ENCODE data around the gene DIAPH1.

DIAPH1 gene

GRCh38 chr5:141618804-141619554 lies at the start of gene DIAPH1:
DIAPH1 (minus strand) TSS chr5:141619000; CDS start chr5:141618914, 86 bp downstream.
- peak; percentile 99 for DNase-seq

DNA sequence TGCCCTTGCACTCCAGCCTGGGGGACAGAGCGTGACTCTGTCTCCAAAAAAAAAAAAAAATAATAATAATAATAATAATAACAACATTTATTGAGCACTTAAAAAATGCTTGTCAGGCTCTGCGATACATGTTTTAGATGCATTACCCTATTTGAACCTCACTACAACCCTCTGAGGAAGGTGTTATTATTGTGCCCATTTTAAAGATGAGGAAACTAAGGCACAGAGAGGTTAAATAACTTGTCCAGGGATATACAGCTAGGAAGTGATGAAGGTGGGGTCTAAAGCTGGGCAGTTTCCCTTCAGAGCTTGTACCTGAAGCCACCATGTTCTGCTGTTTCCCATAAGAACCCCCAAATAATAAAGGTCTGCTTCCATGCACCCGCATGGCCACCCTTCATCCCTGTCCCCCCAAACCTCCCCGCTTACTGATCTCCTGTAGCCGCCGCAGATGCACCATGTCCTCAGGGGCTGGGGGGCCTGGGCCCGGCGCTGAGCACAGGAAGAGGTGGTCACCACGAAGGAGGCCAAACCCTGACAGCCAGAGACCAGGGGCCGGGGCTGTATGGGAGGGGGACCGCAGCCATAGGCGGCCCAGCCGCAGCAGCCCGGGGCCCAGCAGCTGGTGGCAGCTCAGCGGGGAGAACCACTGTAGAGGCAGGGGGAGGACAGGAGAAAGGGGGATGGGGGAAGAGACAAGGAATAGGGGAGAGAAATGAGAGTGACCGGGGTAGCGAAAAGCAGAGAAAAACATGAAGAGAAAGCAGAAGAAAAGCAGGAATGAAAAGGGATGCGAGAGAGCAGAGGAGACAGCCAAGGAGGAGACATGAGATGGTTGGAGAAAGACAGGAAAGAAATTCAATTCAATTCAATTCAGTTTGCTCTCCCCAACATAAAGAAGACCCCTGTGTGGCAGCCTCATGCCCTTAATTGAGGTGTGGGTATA lies 47.5 kb upstream of the DIAPH1 start:
- DNase-seq: no peak

DNA sequence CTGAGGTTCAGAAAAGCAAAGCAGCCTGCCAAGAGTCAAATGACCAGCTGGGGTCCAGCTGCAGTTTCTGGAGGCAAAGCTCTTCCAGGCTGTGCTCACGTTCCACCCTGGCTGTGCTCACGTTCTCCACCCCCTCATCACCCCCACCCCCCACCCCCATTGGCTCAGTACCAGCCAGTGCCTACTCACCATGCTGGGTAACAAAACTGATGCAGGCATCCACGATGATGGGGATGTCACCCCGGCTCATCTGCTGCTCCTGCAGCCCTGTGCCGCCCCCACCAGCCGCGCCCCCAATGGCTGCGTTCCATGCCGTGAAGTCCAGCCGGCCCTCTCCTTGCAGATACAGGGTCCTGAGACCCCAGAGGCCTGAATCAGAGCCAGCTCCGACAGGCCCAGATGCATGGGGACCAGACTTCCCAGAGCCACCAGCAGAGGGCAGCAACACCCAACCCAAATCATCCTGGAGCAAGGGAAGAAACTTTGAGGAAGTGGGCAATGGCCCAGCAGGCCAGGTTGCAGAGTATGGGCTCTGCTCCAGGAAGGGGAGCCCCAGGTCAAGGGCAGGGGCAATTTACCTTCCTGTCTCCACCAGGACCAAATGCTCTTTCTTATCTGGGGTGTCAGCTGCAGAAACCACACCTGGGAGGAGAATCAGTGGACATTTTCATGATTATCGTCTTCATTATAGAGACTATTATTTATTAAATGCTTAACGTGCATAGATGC lies 46.1 kb upstream of the DIAPH1 start:
- peak; percentile 57 for DNase-seq

GRCh38 chr5:141663506-141663905 lies 44.7 kb upstream of the DIAPH1 start:
- no peak for DNase-seq

DNA sequence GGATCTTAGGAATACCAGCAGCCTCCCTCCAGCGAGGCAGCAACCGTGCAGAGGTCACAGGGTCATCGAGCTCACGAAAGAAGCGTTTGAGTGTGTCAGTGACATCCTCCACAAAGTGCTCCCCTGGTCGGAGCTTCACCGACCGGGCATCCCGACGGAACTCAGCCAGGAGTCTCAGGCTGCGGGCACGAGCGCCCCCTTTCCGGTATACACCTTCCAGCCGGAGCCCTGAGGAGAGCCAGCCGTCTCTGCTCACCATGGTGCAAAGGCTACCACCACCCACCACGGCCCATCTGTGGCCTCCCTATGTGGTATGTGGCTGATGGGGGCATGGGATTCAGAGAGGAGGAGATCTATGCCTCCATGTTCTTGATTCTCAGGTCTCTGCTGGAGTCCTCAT lies 43.2 kb upstream of the DIAPH1 start:
- no peak for DNase-seq

- no peak for DNase-seq
Measured at GRCh38 chr5:141657937-141658545, 39.2 kb upstream of the DIAPH1 start.

DNA sequence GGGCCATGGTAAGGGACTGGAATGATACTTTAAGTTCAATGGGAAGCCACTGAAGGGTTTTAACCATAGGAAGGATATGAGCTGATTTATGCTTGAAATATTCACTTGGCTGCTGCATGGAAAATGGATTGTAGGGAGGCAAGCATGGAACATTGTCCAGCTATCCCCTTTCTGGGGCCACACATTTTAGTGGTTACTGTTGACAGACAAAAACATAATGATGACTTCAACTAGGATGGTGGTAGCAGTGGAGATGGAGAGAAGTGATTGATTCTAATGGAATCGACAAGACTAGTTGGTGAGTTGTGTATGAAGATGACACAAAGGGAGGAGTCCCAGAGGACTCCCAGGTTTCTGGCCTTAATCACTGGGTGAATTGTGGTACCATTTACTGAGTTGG lies 38.6 kb upstream of the DIAPH1 start:
- no peak for DNase-seq

DNA sequence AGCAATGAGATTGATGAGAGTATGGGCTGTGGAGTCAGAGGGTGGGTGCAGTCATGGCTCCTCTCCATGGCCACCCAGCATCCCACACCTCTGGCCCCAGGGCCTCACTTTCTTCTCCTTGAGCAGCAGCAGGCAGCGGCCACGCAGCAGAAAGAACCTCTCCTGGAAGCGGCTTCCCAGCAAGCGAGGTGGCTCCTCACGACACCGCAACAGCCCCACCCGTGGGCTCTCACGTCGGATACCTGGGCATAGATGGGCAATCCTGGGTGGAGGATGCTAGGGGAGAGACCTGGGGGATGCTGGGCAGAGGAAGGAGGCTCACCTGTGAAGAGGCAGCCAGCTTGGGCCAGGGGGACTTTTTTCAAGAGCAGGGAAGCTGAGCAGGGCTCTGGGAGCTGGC lies 37.6 kb upstream of the DIAPH1 start:
- no peak for DNase-seq

- no peak for DNase-seq
Measured at GRCh38 chr5:141655020-141655419, 36.2 kb upstream of the DIAPH1 start.

- no peak for DNase-seq
Measured at GRCh38 chr5:141654298-141654697, 35.5 kb upstream of the DIAPH1 start.

GRCh38 chr5:141651728-141652105 lies 32.9 kb upstream of the DIAPH1 start:
- DNase-seq: no peak

DNA sequence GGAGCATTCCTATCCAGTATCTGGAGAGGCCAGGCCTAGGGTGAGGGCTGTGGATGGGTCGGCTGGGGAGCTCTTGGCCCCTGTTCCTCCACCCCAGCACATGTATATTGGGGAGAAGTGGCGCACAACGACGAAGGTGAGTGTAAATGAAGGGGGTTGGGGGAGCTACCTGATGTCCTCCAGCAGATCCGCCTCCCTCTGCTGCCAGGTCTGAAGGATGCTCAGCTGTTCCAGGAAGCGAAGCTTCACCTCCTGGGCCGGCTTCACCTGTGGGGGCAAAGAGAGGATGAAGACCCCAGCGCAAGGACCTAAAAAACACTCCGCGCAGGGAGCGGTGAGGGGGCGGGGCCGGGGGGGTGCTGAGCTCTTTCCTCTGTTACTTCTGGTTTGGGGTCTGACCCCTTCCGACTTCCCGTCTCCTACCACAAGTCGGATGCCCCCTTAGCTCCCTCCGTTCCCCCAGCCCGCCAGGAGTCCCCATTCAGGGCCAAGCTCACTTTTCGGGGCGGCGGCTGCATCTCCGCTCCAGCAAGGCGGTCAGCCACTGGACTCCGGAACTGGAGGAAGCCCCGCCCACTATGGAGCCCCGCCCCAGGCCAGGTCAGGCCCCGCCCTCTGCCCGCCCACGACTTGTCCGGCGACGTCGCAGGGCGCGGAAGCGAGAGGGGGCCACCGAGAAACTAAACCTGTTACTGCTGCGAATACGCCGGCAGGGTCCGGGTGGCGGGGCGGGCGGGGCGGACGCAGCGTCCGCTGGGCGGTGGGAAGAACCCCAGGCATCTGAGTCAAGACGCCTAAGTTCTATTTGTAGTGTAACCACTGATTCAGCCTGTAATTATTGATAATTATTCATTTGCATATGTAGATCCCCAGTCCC lies 32.3 kb upstream of the DIAPH1 start, which contains the start of gene FCHSD1:
TSS of gene FCHSD1 (minus strand) at position 568 of the 877 bp plus-strand sequence. CDS start at position 518, 50 bp downstream.
- peak; percentile 73 for DNase-seq

GRCh38 chr5:141649972-141650371 lies 31.2 kb upstream of the DIAPH1 start:
- no peak for DNase-seq

DNA sequence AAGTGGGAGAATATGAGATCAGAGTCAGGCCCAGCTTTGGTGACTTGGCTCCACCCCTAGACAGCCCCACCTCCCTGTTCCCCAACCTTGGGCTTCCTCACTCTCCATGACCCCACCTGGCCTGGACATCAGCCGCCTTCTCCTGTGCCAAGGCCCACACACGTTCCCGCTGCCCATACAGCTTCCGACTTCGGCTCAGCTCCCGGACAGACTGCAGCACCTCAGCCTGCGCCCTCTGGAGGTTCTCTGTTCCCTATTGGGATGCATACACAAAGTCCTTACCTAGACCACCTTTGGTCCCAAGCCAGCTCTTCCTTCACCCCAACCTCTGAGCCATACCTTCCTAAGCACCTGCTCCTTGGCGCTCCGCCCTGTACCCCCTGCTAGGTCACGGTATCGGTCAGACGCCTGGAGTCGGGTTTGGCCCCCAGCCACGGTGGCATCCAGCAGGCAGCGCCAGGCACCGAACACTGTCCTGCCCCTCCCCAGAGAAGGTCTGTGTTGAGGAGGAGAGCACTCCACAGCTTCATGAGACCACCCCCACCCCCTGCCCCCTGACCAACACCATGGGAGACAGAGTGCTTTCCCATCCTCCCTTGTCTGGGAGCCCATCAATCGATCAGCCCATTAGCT lies 30.4 kb upstream of the DIAPH1 start:
- DNase-seq: no peak

- DNase-seq: no peak
Measured at GRCh38 chr5:141647851-141648250, 29.1 kb upstream of the DIAPH1 start.

DNA sequence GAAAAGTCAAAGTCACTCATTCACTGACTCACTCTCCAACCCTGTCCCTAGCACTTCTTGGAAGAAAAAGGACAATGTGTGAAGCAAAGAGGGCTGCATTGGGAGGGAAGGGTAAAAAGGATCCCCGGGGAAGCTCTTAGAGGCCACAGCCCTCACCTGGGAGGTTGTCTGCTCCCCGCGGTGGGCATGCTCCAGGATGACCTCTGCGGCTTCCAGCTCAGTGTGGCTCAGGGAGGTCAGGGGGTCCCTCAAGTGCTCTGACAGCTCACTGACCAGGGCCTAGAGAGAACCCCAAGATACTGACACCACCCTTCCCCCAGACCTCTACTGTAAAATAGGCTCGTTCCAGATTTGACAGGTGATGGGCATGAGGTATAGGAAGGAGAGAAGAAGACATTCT lies 28.4 kb upstream of the DIAPH1 start:
- DNase-seq: no peak

GRCh38 chr5:141646026-141646425 lies 27.2 kb upstream of the DIAPH1 start:
- no peak for DNase-seq

DNA sequence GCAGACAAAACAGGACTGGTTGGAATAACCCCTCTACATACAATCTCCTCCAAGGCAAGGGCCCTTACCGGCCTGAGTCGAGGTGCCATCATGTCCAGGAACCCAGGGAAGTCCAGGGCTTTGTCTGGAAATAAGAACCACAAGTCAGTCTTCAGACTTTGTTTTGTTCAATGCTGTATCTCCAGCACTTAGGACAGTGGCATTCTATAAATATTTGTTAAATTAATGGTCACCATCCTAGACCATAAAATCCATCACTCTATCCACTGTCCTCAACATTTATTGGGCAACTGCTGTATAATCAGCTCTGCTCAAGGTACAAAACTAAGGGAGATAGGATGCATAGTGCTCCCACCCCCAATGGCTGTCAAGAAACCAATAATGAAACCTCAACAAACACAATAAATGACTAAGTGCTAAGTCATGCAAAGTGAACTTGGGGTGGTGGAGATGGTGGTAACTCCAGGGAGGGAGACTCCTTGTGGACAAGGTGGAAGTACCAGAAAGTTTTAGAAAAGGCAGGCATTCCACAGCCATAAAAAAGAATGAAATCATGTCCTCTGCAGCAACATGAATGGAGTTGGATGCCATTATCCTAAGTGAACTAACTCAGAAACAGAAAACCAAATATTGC lies 23.0 kb upstream of the DIAPH1 start:
- no peak for DNase-seq

DNA sequence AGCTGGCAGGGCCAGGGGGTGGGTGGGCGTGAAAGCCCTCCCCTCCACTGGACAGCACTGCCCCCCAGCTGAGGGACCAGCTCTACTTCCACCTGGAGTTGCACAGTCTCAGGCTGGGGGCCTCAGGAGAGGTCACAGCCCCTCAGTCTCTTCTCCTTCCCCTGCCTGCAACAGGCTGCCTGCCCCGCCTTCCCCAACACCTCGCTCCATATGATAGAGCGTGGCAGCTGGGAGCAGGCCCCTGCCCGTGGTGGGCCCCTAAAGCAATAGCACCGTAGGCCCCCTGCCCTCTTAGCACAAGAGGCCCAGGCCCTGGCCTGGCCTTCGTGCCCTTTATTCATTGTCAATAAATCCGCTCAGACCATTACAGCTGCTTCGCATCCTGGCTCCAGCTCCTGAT lies 21.9 kb upstream of the DIAPH1 start:
- DNase-seq: no peak

DNA sequence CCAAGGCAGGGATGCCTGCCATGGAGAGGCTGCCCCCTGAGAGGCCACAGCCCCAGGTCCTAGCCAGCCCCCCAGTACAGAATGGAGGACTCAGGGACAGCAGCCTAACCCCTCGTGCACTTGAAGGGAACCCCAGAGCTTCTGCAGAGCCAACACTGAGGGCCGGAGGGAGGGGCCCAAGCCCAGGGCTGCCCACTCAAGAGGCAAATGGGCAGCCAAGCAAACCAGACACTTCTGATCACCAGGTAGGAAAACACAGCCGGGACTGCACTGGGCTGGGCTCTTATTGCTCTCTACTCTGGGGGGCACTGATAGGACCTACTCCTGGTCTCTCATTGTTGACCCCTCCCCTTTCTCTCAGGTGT lies 21.2 kb upstream of the DIAPH1 start:
- no peak for DNase-seq

All from stimulated activated naive CD4-positive, alpha-beta T cell treated with Interleukin-2 at 50 U/mL for 16 hours (primary cell).